SH-SY5Y (cell line): ENCODE results near the gene THSD7A.

Experiments
- GATA2 ChIP-seq: IDR thresholded peaks from 2 replicates; pipeline ENCODE4 v1.6.1; 2011; ENCODE audit warnings: mild to moderate bottlenecking, low read depth, low read length
- GATA3 ChIP-seq: IDR thresholded peaks from 2 replicates; pipeline ENCODE4 v1.6.1; 2011; ENCODE audit warnings: low read depth, mild to moderate bottlenecking, low read length, moderate library complexity

GRCh38 chr7:11524476-11525397 is 307.3 kb downstream of the THSD7A start:
- TF ChIP-seq GATA3 (no peak), GATA2 (no peak)
